ENCODE results near the gene NCOR1. TPM values are rescaled to one million over a fixed set of nuclear protein-coding genes. Genes with fewer than 3 reads are reported as not detected.

Gene NCOR1
- total and polyA plus RNA-seq, 10 of the 15 experiments (the other 5 are each of a cell fraction or from before 2014, with no cell fraction given) = 34.5 to 135 (median 82.9) TPM

DNA sequence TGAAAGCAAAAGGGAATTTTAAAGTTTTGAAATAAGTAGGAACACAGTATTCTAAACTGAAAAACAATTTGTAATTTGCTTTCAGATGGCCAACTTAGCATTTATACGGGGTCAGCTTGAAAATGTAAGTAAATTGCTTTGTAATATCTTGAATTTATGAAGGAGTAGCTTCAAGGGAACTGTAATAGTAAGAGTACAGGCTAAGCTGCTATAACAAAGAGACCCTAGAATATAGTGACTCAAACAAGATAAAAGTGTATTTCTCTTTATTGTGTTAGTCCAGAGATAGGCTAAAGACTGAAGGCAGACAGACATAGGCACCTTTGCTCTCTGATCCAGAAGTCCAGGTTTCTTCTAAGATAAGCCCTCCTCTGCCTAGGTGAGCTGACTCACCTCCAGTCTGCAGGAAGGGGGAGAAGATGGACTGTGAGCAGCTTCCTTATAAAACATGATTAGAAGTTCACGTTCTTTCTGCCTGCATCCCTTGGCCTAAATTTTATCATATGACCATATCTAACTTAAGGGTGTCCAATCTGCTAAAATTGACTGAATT lies 212.6 kb downstream of the NCOR1 start:
- in situ Hi-C loops (cut with MboI) = no loop called here

More for the DNA sequence above, 212.6 kb downstream of the NCOR1 start:
- no peaks in the 10 kb centered on the region for H3K27me3 ChIP-seq (replicated peaks in 1 of 2; ENCODE audit: control insufficient read depth in 2 of 2, insufficient read depth in 2 of 2, low read length in 1 of 2)
- TF ChIP-seq ZSCAN29 (IDR thresholded peaks at IDR 0.05) (no peak), EZH2 (IDR thresholded peaks at IDR 0.05; ENCODE audit: borderline replicate concordance, control insufficient read depth, low read depth, low read length) (no peak), STAT1 (conservative IDR thresholded peaks at IDR 0.05) (no peak), NR2C2 (IDR thresholded peaks at IDR 0.05; ENCODE audit: borderline replicate concordance, control insufficient read depth, insufficient read length, low read depth) (no peak), TCF12 (IDR thresholded peaks at IDR 0.05; ENCODE audit: low read depth, low read length) (no peak), SREBF2 (IDR thresholded peaks at IDR 0.05; ENCODE audit: low read length) (no peak), TCF7 (IDR thresholded peaks at IDR 0.05; ENCODE audit: borderline replicate concordance) (no peak)
- TF ChIP-seq, protein P1, sequence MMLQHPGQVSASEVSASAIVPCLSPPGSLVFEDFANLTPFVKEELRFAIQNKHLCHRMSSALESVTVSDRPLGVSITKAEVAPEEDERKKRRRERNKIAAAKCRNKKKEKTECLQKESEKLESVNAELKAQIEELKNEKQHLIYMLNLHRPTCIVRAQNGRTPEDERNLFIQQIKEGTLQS (IDR thresholded peaks at IDR 0.05; ENCODE audit: borderline replicate concordance, extremely low read depth, low read depth, low read length) = no peak
- TF ChIP-seq, protein P2, sequence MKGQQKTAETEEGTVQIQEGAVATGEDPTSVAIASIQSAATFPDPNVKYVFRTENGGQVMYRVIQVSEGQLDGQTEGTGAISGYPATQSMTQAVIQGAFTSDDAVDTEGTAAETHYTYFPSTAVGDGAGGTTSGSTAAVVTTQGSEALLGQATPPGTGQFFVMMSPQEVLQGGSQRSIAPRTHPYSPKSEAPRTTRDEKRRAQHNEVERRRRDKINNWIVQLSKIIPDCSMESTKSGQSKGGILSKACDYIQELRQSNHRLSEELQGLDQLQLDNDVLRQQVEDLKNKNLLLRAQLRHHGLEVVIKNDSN (IDR thresholded peaks at IDR 0.05; ENCODE audit: borderline replicate concordance, extremely low read length, insufficient read depth, low read depth, low read length) = no peak
- peaks cover 5 to 6% of the 10 kb centered on the region in 2 experiments; a peak in 3 of 4 replicates for H3K36me3 ChIP-seq (ENCODE audit: control insufficient read depth in 2 of 2, insufficient read depth in 2 of 2, low read length in 1 of 2)
- ChIA-PET CTCF (no interaction called here), SMC1A (ENCODE audit: uncharacterized antibody, unreplicated experiment) (no interaction called here), RAD21 (ENCODE audit: unreplicated experiment) (no interaction called here), POLR2A (no interaction called here)
- intact Hi-C loops (cut with micrococcal nuclease; ENCODE audit: unreplicated experiment) = no loop called here
- no peak overlapping the region for H3K4me3 ChIP-seq
- H3K9ac ChIP-seq (ENCODE audit: control insufficient read depth, insufficient read depth, low read length) = no peak overlapping the region
- H3K4me1 ChIP-seq (ENCODE audit: control insufficient read depth, insufficient read depth, low read length) = peaks cover 11% of the 10 kb centered on the region
- peaks cover 23% of the 10 kb centered on the region for H3K79me2 ChIP-seq (ENCODE audit: control insufficient read depth, insufficient read depth, low read length)
- DNase-seq (ENCODE audit: low read depth, low spot score) (no peak), ATAC-seq (no peak), FAIRE-seq (no peak)
- no peak overlapping the region for H2AFZ ChIP-seq (ENCODE audit: control insufficient read depth, low read depth, low read length)
- no TSS peak for BruUV-seq (replicated peaks)
- 100% methylated on average over 2 of the region's 2 CpGs for WGBS (ENCODE audit: insufficient coverage, insufficient replicate concordance, low lambda C conversion rate, missing lambda C conversion rate)
- no peak overlapping the region for H3K27ac ChIP-seq (ENCODE audit: control insufficient read depth, insufficient read depth)
- no peak overlapping the region for H3K4me2 ChIP-seq (ENCODE audit: control insufficient read depth, insufficient read depth)
- no peaks in the 10 kb centered on the region for H4K20me1 ChIP-seq (ENCODE audit: control insufficient read depth, insufficient read depth)
- peaks cover 2% of the 10 kb centered on the region for H3K9me3 ChIP-seq (replicated peaks; ENCODE audit: control insufficient read depth, insufficient read depth, low read length)

Data from GM12878 (cell line).